Hepatocyte (in vitro differentiated cells): ENCODE data around the gene KRT86.

ENCODE experiments used
- EZH2 ChIP-seq: fragments of 200-600 bp; sonication (generic); IDR thresholded peaks from 2 replicates; pipeline ENCODE4 v1.6.1; 2016; ENCODE audit warnings: antibody characterized with exemption, mild to moderate bottlenecking, borderline replicate concordance
- TF ChIP-seq, protein P1 (sequence below): fragments of 200-600 bp; sonication (generic); IDR thresholded peaks from 2 replicates; pipeline ENCODE4 v1.5.1; 2016; ENCODE audit warnings: antibody characterized with exemption, mild to moderate bottlenecking; ENCODE audit not compliant: poor library complexity

DNA sequence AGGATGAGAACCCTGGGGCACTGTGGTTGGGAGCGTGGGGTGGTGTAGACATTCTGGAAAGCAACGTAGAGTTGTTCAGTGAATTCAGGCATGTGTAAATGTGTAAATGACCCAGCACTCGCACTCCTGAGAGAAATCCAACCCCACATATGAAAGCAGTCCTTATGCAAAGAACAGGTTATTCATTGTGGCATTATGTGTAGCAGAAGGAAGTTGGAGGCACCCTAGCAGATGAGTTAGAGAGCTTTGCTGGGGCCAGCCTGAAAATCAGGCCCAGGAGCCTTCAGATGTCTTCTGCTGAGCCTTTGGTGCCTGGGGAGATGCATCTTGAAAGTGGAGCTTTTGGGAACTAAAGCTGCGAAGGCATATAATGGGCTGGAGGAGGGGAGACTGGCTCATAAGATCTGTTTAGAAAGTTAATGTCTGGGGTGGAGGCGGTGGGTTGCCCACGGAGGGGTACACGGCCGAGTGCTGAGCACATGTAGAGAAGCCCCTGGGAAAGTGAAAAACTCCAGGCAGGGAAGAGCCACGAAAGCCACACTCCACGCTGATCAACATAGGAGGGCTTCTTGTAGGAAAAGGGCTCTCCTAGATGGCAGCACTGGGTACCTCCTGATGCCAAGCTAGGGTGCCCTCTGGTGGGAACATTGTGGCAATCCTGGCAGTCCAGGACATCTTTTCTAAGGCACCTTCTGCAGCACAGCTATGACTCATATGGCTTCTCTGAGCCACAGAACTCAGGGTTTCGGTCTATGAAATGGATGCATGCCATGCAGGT, 52.8 kb downstream of the KRT86 start:
- TF ChIP-seq EZH2 = no peak
- TF ChIP-seq, protein P1, sequence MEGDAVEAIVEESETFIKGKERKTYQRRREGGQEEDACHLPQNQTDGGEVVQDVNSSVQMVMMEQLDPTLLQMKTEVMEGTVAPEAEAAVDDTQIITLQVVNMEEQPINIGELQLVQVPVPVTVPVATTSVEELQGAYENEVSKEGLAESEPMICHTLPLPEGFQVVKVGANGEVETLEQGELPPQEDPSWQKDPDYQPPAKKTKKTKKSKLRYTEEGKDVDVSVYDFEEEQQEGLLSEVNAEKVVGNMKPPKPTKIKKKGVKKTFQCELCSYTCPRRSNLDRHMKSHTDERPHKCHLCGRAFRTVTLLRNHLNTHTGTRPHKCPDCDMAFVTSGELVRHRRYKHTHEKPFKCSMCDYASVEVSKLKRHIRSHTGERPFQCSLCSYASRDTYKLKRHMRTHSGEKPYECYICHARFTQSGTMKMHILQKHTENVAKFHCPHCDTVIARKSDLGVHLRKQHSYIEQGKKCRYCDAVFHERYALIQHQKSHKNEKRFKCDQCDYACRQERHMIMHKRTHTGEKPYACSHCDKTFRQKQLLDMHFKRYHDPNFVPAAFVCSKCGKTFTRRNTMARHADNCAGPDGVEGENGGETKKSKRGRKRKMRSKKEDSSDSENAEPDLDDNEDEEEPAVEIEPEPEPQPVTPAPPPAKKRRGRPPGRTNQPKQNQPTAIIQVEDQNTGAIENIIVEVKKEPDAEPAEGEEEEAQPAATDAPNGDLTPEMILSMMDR = peak; percentile 70
